ENCODE results near the gene ZNF391.

ZNF391 gene

DNA sequence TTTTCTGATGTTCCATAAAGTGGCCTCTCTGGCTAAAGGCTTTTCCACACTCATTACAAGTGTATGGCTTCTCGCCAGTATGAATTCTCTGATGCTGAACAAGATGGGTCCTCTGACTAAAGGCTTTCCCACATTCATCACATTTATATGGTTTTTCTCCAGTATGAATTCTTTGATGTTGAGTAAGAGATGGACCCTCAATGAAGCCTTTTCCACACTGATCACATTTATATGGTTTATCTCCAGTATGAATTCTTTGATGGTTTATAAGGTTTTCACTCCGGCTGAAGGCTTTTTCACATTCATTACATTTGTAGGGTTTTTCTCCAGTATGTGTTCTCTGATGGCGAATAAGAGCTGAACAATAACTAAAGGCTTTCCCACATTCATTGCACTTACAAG lies 63.9 kb downstream of the ZNF391 start:
- Histone ChIP-seq H3K36me3 (ENCODE audit: insufficient read depth, low read length) (peaks cover 94% of the 10 kb centered on the region), H4K20me1 (ENCODE audit: insufficient read depth, low read length, poor library complexity, severe bottlenecking) (peaks cover 2% of the 10 kb centered on the region), H3K27me3 (ENCODE audit: insufficient read depth, low read length, poor library complexity, severe bottlenecking) (peaks cover 48% of the 10 kb centered on the region), H2AFZ (ENCODE audit: low read length) (no peak overlapping the region), H3K9me2 (replicated peaks; ENCODE audit: low read depth, low read length) (no peaks in the 10 kb centered on the region), H3K4me1 (ENCODE audit: insufficient read depth, low read length, poor library complexity, severe bottlenecking) (no peaks in the 10 kb centered on the region), H3K79me2 (ENCODE audit: insufficient read depth, low read length) (peaks cover 26% of the 10 kb centered on the region; the same call in 1 of the 2 replicates), H3K4me2 (ENCODE audit: low read depth, low read length, poor library complexity, severe bottlenecking) (no peak overlapping the region), H3K9ac (ENCODE audit: low read depth, low read length, poor library complexity, severe bottlenecking) (no peak overlapping the region), H3K9me3 (ENCODE audit: insufficient read depth, low read depth, low read length) (peaks cover 88% of the 10 kb centered on the region), H3K4me3 (ENCODE audit: low read length, poor library complexity, severe bottlenecking) (no peak overlapping the region), H3F3A (ENCODE audit: low read depth) (no peaks in the 10 kb centered on the region)
- TF ChIP-seq, protein P1, sequence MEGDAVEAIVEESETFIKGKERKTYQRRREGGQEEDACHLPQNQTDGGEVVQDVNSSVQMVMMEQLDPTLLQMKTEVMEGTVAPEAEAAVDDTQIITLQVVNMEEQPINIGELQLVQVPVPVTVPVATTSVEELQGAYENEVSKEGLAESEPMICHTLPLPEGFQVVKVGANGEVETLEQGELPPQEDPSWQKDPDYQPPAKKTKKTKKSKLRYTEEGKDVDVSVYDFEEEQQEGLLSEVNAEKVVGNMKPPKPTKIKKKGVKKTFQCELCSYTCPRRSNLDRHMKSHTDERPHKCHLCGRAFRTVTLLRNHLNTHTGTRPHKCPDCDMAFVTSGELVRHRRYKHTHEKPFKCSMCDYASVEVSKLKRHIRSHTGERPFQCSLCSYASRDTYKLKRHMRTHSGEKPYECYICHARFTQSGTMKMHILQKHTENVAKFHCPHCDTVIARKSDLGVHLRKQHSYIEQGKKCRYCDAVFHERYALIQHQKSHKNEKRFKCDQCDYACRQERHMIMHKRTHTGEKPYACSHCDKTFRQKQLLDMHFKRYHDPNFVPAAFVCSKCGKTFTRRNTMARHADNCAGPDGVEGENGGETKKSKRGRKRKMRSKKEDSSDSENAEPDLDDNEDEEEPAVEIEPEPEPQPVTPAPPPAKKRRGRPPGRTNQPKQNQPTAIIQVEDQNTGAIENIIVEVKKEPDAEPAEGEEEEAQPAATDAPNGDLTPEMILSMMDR (conservative IDR thresholded peaks at IDR 0.05; ENCODE audit: low read length), result no peak
- TF ChIP-seq EZH2phosphoT487 (IDR thresholded peaks at IDR 0.05; ENCODE audit: borderline replicate concordance), result no peak

Data from Loucy (cell line).